ENCODE measurements around the gene CISD3.

CISD3 gene

DNA sequence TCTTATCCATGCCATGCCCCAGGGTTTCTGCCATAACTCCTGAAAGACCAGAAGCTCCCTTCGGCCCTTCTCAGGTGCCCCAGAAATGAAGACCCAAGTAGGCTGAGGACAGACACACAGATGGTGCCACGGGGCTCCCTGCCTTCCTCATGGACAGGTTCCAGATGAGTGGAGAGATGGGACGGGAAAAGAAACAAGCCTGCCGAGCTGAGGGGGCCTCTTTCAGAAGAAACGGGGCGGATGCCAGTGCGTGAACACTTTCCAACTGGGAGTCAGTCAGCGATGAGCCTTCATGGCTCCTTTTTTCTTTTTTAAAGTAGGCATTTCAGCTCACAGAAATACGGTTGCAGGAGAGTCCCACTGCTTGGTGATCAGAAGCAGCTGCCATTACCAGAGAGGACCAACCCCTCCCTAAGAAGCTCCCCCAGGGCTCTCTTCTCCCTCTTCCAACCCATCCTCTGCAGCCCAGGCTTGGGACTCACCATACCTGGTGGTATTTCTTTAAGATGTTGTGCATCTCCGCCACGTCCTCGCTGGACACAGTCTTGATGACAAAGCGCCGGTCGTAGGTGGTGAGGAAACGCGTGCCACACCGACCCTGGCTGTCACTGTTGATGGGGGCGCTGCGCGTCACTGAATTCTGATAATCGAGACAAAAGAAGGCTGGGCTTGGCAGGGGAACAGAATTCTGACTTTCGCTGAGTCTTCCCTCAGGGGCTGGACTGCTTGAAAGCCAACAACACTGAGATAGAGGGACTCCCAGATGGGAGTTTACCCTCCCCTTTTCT is 50.0 kb downstream of the CISD3 start:
- DNase-seq = no peak

DNA sequence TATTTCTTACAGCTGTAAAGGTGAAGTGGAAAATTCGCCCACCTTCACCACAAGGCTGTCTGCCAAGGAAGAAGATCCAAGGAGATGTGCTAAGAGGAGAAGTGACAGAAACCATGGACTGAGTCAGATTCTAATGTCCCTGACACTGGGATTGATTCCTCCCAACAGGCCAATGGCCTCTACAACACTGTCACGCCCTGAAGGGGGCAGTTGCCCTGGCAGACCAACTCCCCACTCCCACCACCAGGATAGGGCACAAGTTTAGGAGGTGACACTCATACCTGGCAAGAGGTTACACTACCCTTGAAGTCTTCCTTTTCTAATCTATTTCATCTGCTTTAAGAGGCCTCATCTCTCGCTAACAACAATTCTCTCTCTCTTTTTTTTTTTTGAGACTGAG is 53.1 kb downstream of the CISD3 start:
- no peak for DNase-seq
